SU-DHL-6 (cell line): ENCODE measurements around the gene DDB1.

Source experiments
- H2AFZ ChIP-seq: fragments of 200-600 bp; sonication (generic); 2 replicates; pipeline ENCODE4 v1.6.1; 2014; ENCODE audit warnings: low read depth, mild to moderate bottlenecking, moderate library complexity, mixed read lengths, antibody characterized with exemption, low read length; ENCODE audit not compliant: severe bottlenecking
- H3F3A ChIP-seq: fragments of 200-600 bp; shearing (Covaris generic); 2 replicates; pipeline ENCODE4 v1.6.0; 2016; ENCODE audit warnings: antibody characterized with exemption, mild to moderate bottlenecking; ENCODE audit not compliant: insufficient read depth
- H3K27ac ChIP-seq: fragments of 200-600 bp; sonication (generic); 2 replicates; pipeline ENCODE4 v1.5.1; 2016; ENCODE audit warnings: low read depth, mild to moderate bottlenecking, low read length, moderate library complexity, mixed read lengths
- H3K27me3 ChIP-seq: fragments of 200-600 bp; sonication (generic), shearing (Covaris generic); 2 replicates; pipeline ENCODE4 v1.6.0; 2014; ENCODE audit warnings: mild to moderate bottlenecking, low read length
- H3K36me3 ChIP-seq: fragments of 200-600 bp; sonication (generic); 2 replicates; pipeline ENCODE4 v1.6.1; 2014; ENCODE audit warnings: mild to moderate bottlenecking, low read length, mixed read lengths
- H3K4me2 ChIP-seq: fragments of 300-600, 200-600 bp; shearing (Covaris generic), sonication (generic); 2 replicates; pipeline ENCODE4 v1.6.0; 2014; ENCODE audit warnings: low read length, low read depth, mild to moderate bottlenecking; ENCODE audit not compliant: poor library complexity, severe bottlenecking
- H3K4me3 ChIP-seq: fragments of 200-600 bp; sonication (generic); 2 replicates; pipeline ENCODE4 v1.5.1; 2014; ENCODE audit warnings: antibody characterized with exemption, low read length, mild to moderate bottlenecking, mixed read lengths; ENCODE audit not compliant: insufficient read depth, poor library complexity, severe bottlenecking
- H3K79me2 ChIP-seq: fragments of 200-600 bp; sonication (generic); 2 replicates; pipeline ENCODE4 v1.6.1; 2014; ENCODE audit warnings: mild to moderate bottlenecking, low read length, moderate library complexity; ENCODE audit not compliant: insufficient read depth
- H3K9ac ChIP-seq: fragments of 200-600 bp; sonication (generic); 2 replicates; pipeline ENCODE4 v1.7.0; 2014; ENCODE audit warnings: mild to moderate bottlenecking, low read length
- H3K9me2 ChIP-seq: fragments of 200-600 bp; sonication (generic); replicated peaks from 2 replicates; pipeline ENCODE4 v1.6.1; 2014; ENCODE audit warnings: low read length; ENCODE audit not compliant: insufficient read depth
- H3K9me3 ChIP-seq: fragments of 200-600 bp; sonication (generic); 2 replicates; pipeline ENCODE4 v1.6.1; 2014; ENCODE audit warnings: low read length, mixed read lengths; ENCODE audit not compliant: insufficient read depth
- H4K20me1 ChIP-seq: fragments of 200-600 bp; sonication (generic); 2 replicates; pipeline ENCODE4 v1.6.1; 2014; ENCODE audit warnings: low read depth, mild to moderate bottlenecking, antibody characterized with exemption, low read length, moderate library complexity, mixed read lengths
- CTCF ChIP-seq: fragments of 200-600 bp; sonication (generic); IDR thresholded peaks from one replicate; pipeline ENCODE4 v1.5.1; 2017; ENCODE audit warnings: antibody characterized with exemption, mild to moderate bottlenecking, low read length, moderate library complexity; ENCODE audit not compliant: insufficient read depth, poor library complexity, severe bottlenecking
- EZH2phosphoT487 ChIP-seq: fragments of 200-600 bp; sonication (generic), shearing (Covaris generic); conservative IDR thresholded peaks from 2 replicates; pipeline ENCODE4 v1.6.1; 2018; ENCODE audit warnings: mild to moderate bottlenecking, antibody characterized with exemption, low read length, moderate library complexity, mixed read lengths

Gene DDB1

GRCh38 chr11:61280883-61281580, 51.9 kb downstream of the DDB1 start:
- no peak overlapping the region for H3K4me3 ChIP-seq
- no peak overlapping the region for H3K9ac ChIP-seq
- H2AFZ ChIP-seq, result no peak overlapping the region
- H3K4me2 ChIP-seq, result no peak overlapping the region
- TF ChIP-seq CTCF, result no peak
- TF ChIP-seq EZH2phosphoT487, result no peak
- H3K27me3 ChIP-seq, result no peaks in the 10 kb centered on the region
- H3K9me2 ChIP-seq, result no peaks in the 10 kb centered on the region
- H4K20me1 ChIP-seq, result no peaks in the 10 kb centered on the region
- H3F3A ChIP-seq, result 0 out of 2 replicates have a peak, but pooled peaks cover 2% of the 10 kb centered on the region
- 0 out of 2 replicates have a peak, but pooled peaks cover 2% of the 10 kb centered on the region for H3K36me3 ChIP-seq
- no peak overlapping the region for H3K27ac ChIP-seq
- H3K9me3 ChIP-seq, result no peaks in the 10 kb centered on the region
- no peaks in the 10 kb centered on the region for H3K79me2 ChIP-seq

- no peak for TF ChIP-seq EZH2phosphoT487
- TF ChIP-seq CTCF, result no peak
These were observed 52.8 kb downstream of the DDB1 start for GRCh38 chr11:61279934-61280659.

GRCh38 chr11:61278001-61278470, 54.9 kb downstream of the DDB1 start:
- no peaks in the 10 kb centered on the region for H3K9me2 ChIP-seq
- no peak overlapping the region for H3K4me3 ChIP-seq
- no peak overlapping the region for H3K9ac ChIP-seq
- no peak overlapping the region for H2AFZ ChIP-seq
- H3K36me3 ChIP-seq, result 0 out of 2 replicates have a peak, but pooled peaks cover 2% of the 10 kb centered on the region
- H3K4me2 ChIP-seq, result no peak overlapping the region
- no peak overlapping the region for H3K27ac ChIP-seq
- H3K79me2 ChIP-seq, result no peaks in the 10 kb centered on the region
- no peaks in the 10 kb centered on the region for H3K27me3 ChIP-seq
- no peaks in the 10 kb centered on the region for H3F3A ChIP-seq
- H4K20me1 ChIP-seq, result no peaks in the 10 kb centered on the region
- H3K9me3 ChIP-seq, result no peaks in the 10 kb centered on the region
- TF ChIP-seq CTCF, result no peak
- no peak for TF ChIP-seq EZH2phosphoT487

More at GRCh38 chr11:61279934-61280659, 52.8 kb downstream of the DDB1 start:
- H2AFZ ChIP-seq, result no peak overlapping the region
- H3K4me2 ChIP-seq, result no peak overlapping the region
- H3K9ac ChIP-seq, result no peak overlapping the region
- no peaks in the 10 kb centered on the region for H3K9me2 ChIP-seq
- H3K27me3 ChIP-seq, result no peaks in the 10 kb centered on the region
- H3K4me3 ChIP-seq, result no peak overlapping the region
- H4K20me1 ChIP-seq, result no peaks in the 10 kb centered on the region
- H3K9me3 ChIP-seq, result no peaks in the 10 kb centered on the region
- no peak overlapping the region for H3K27ac ChIP-seq
- H3F3A ChIP-seq, result 0 out of 2 replicates have a peak, but pooled peaks cover 2% of the 10 kb centered on the region
- H3K36me3 ChIP-seq, result 0 out of 2 replicates have a peak, but pooled peaks cover 2% of the 10 kb centered on the region
- H3K79me2 ChIP-seq, result no peaks in the 10 kb centered on the region
